HepG2 (cell line): ENCODE results near the gene ITGA6. TPM values are rescaled to one million over a fixed set of nuclear protein-coding genes. Genes with fewer than 3 reads are reported as not detected.

ENCODE experiments used
- CBFB ChIP-seq: sonication (generic); formaldehyde crosslinking; IDR thresholded peaks from 2 replicates; pipeline ENCODE4 v1.4.0; 2020; ENCODE audit warnings: missing genetic modification reagents
- DMAP1 ChIP-seq: IDR thresholded peaks from 2 replicates; pipeline ENCODE4 v1.6.1; 2016
- FOXM1 ChIP-seq: sonication (generic); formaldehyde crosslinking; IDR thresholded peaks from 2 replicates; pipeline ENCODE4 v1.5.0; 2020; ENCODE audit warnings: missing genetic modification reagents
- IRF1 ChIP-seq: sonication (generic); formaldehyde crosslinking; IDR thresholded peaks from 2 replicates; pipeline ENCODE4 v1.4.0; 2020; ENCODE audit warnings: low read depth, mild to moderate bottlenecking, missing genetic modification reagents
- KMT2A ChIP-seq: sonication (generic); formaldehyde crosslinking; IDR thresholded peaks from 2 replicates; pipeline ENCODE4 v1.4.0; 2020; ENCODE audit warnings: missing genetic modification reagents
- MATR3 ChIP-seq: sonication (generic); formaldehyde crosslinking; IDR thresholded peaks from 2 replicates; pipeline ENCODE4 v1.4.0; 2020; ENCODE audit warnings: missing genetic modification reagents
- NR2F1 ChIP-seq, 2 experiments: fragments of 450-650 bp in 1 of 2; formaldehyde crosslinking in 1 of 2; IDR thresholded peaks; 2 replicates each; pipeline versions ENCODE4 v1.5.0 to v1.6.1; 2016 to 2020; ENCODE audit warnings: mild to moderate bottlenecking in 1 of 2, missing compliant biosample characterization in 1 of 2, missing genetic modification reagents in 1 of 2, moderate library complexity in 1 of 2
- NR2F2 ChIP-seq: IDR thresholded peaks from 2 replicates; pipeline ENCODE4 v1.6.1; 2012; ENCODE audit warnings: low read depth, inconsistent platforms, borderline replicate concordance
- POGZ ChIP-seq: sonication (generic); formaldehyde crosslinking; IDR thresholded peaks from 2 replicates; pipeline ENCODE4 v1.4.0; 2020; ENCODE audit warnings: mild to moderate bottlenecking, missing genetic modification reagents
- PRPF4 ChIP-seq: fragments of 200-400 bp; formaldehyde crosslinking; IDR thresholded peaks from 2 replicates; pipeline ENCODE4 v1.6.1; 2016; ENCODE audit warnings: low read length, low read depth; ENCODE audit not compliant: poor library complexity, severe bottlenecking
- RBM22 ChIP-seq: fragments of 200-400 bp; formaldehyde crosslinking; optimal IDR thresholded peaks from 2 replicates; pipeline ENCODE3; 2017; ENCODE audit warnings: mild to moderate bottlenecking, low read length, moderate library complexity
- RXRB ChIP-seq: IDR thresholded peaks from 2 replicates; pipeline ENCODE4 v1.6.1; 2016; ENCODE audit warnings: borderline replicate concordance, missing genetic modification reagents, missing compliant biosample characterization
- SIN3A ChIP-seq: IDR thresholded peaks from 2 replicates; pipeline ENCODE4 v1.6.1; 2011; ENCODE audit warnings: low read depth, mild to moderate bottlenecking, control low read depth, low read length, borderline replicate concordance
- THAP8 ChIP-seq: sonication (generic); formaldehyde crosslinking; IDR thresholded peaks from 2 replicates; pipeline ENCODE4 v1.5.1; 2020; ENCODE audit warnings: missing genetic modification reagents, mild to moderate bottlenecking, borderline replicate concordance
- USF2 ChIP-seq, 2 experiments: sonication (generic) in 1 of 2; formaldehyde crosslinking in 1 of 2; IDR thresholded peaks; 2 replicates each; pipeline versions ENCODE4 v1.5.1 to v1.6.1; 2011 to 2020; ENCODE audit warnings: borderline replicate concordance in 1 of 2, low read depth in 1 of 2, low read length in 1 of 2, mild to moderate bottlenecking in 1 of 2, missing genetic modification reagents in 1 of 2, moderate library complexity in 1 of 2
- ZBTB26 ChIP-seq: IDR thresholded peaks from 2 replicates; pipeline ENCODE4 v1.6.1; 2016; ENCODE audit warnings: missing compliant biosample characterization, missing genetic modification reagents, borderline replicate concordance
- ZBTB43 ChIP-seq: sonication (generic); formaldehyde crosslinking; conservative IDR thresholded peaks from 2 replicates; pipeline ENCODE4 v1.4.0; 2020; ENCODE audit warnings: missing genetic modification reagents
- ZNF414 ChIP-seq: sonication (generic); formaldehyde crosslinking; IDR thresholded peaks from 2 replicates; pipeline ENCODE4 v1.5.0; 2020; ENCODE audit warnings: missing genetic modification reagents
- ZNF569 ChIP-seq: sonication (generic); formaldehyde crosslinking; IDR thresholded peaks from 2 replicates; pipeline ENCODE4 v1.5.0; 2020; ENCODE audit warnings: mild to moderate bottlenecking, missing genetic modification reagents, moderate library complexity, borderline replicate concordance
- ZNF737 ChIP-seq: sonication (generic); formaldehyde crosslinking; IDR thresholded peaks from 2 replicates; pipeline ENCODE4 v1.5.0; 2020; ENCODE audit warnings: missing genetic modification reagents, mild to moderate bottlenecking, borderline replicate concordance
- ZNF780A ChIP-seq: sonication (generic); formaldehyde crosslinking; IDR thresholded peaks from 2 replicates; pipeline ENCODE4 v1.8.0; 2022; ENCODE audit warnings: mild to moderate bottlenecking, missing genetic modification reagents, moderate library complexity
- polyA plus RNA-seq, 8 experiments: library from polyadenylated mRNA; depleted of rRNA in 3 of 8; stranded (reverse) in 7 of 8; unstranded in 1 of 8; fragments of >200 nt; fragmentation: Illumina TruSeq in 4 of 8; extraction: Trizol in 4 of 8; gene quantifications; 2 replicates each; pipeline versions ENCODE4 v1.2.1 to v1.2.3, GENCODE V29; 2011 to 2016; ENCODE audit warnings: low read depth in 4 of 8, missing spikeins in 1 of 8, mixed read lengths in 1 of 8; ENCODE audit not compliant: insufficient read depth in 1 of 8
- total RNA-seq, 5 experiments: library from RNA; depleted of rRNA; stranded (reverse); fragments of >200 nt; fragmentation: Illumina TruSeq; extraction: Trizol; gene quantifications; 2 replicates each; pipeline ENCODE4 v1.2.3, GENCODE V29; 2016; ENCODE audit warnings: low read depth in 1 of 5

The ITGA6 gene
- total and polyA plus RNA-seq, 2 of the 13 experiments (the other 11 are each of a cell fraction or from before 2014, with no cell fraction given) = 24.0 to 92.5 TPM

- TF ChIP-seq IRF1 (CRISPR knock-in tag) (no peak), ZNF414 (CRISPR knock-in tag) (peak; percentile 59; the same call in 1 of the 2 replicates), RXRB (CRISPR knock-in tag) (peak; percentile 86), PRPF4 (no peak), ZBTB43 (peak; percentile 75; the same call in 1 of the 2 replicates), ZNF569 (CRISPR knock-in tag) (0 out of 2 replicates have a peak, but pooled peaks have one; percentile 11), NR2F2 (peak; percentile 99), THAP8 (CRISPR knock-in tag) (no peak), RBM22 (no peak), NR2F1 (CRISPR knock-in tag; IDR thresholded peaks at IDR 0.05) (peak; percentile 78 to 84; a peak in 3 of 4 replicates), SIN3A (no peak), ZNF737 (CRISPR knock-in tag) (no peak), MATR3 (CRISPR knock-in tag) (no peak), FOXM1 (CRISPR knock-in tag) (no peak), POGZ (peak; percentile 76), CBFB (CRISPR knock-in tag) (no peak), ZBTB26 (no peak), DMAP1 (CRISPR knock-in tag) (no peak), USF2 (IDR thresholded peaks at IDR 0.05; ENCODE audit: low read depth, low read length) (no peak), USF2 (CRISPR knock-in tag; IDR thresholded peaks at IDR 0.05; ENCODE audit: borderline replicate concordance) (no peak), KMT2A (CRISPR knock-in tag) (no peak), ZNF780A (CRISPR knock-in tag) (no peak)
These were observed 53.2 kb downstream of the ITGA6 start (continued) for GRCh38 chr2:172480301-172481218.
